Transverse colon (tissue), 4 donors: ENCODE results near the gene CALML6. TPM values are rescaled to one million over a fixed set of nuclear protein-coding genes. Genes with fewer than 3 reads are reported as not detected.

ENCODE experiments used
- DNase-seq: peaks from one replicate; pipeline ENCODE4 v3.0.0-alpha.2; 2019
- H3K27ac ChIP-seq, 4 donors: fragments of 200-600 bp; sonication (generic); 2 replicates each; pipeline ENCODE4 v1.5.1; 2016 to 2018; ENCODE audit warnings: inconsistent platforms in 4 of 4
- H3K27me3 ChIP-seq: fragments of 200-600 bp; sonication (generic); 2 replicates; pipeline ENCODE4 v1.5.1; 2017; ENCODE audit warnings: inconsistent platforms
- H3K36me3 ChIP-seq, 4 donors: fragments of 200-600 bp; sonication (generic); 2 replicates each; pipeline ENCODE4 v1.5.1; 2017 to 2019; ENCODE audit warnings: inconsistent platforms in 4 of 4
- H3K4me1 ChIP-seq, 4 donors: fragments of 200-600 bp; sonication (generic); 2 replicates each; pipeline ENCODE4 v1.5.1; 2017 to 2020; ENCODE audit warnings: inconsistent platforms in 4 of 4
- H3K4me3 ChIP-seq, 4 donors: fragments of 200-600 bp; sonication (generic); 1 replicate in 1 of 4; 2 replicates in 3 of 4; pipeline versions ENCODE4 v1.5.1 to v1.6.1; 2017 to 2019; ENCODE audit warnings: inconsistent platforms in 4 of 4
- H3K9me3 ChIP-seq, 2 donors: fragments of 200-600 bp; sonication (generic); 2 replicates each; pipeline ENCODE4 v1.5.1; 2017 to 2019; ENCODE audit warnings: inconsistent platforms in 2 of 2
- CTCF ChIP-seq, 5 experiments: fragments of 200-600 bp in 3 of 5; fragments of 450-650 bp in 2 of 5; sonication (generic) in 3 of 5; IDR thresholded peaks; 1 replicate in 2 of 5; 2 replicates in 3 of 5; pipeline ENCODE4 v1.5.1; 2016 to 2017; ENCODE audit warnings: antibody characterized with exemption in 5 of 5, inconsistent platforms in 3 of 5, mild to moderate bottlenecking in 2 of 5, moderate library complexity in 1 of 5
- EP300 ChIP-seq: sonication (generic); formaldehyde crosslinking; IDR thresholded peaks from one replicate; pipeline ENCODE4 v1.6.1; 2017; ENCODE audit warnings: antibody characterized with exemption, low read depth
- POLR2A ChIP-seq: fragments of 450-650 bp; IDR thresholded peaks from one replicate; pipeline ENCODE4 v1.6.1; 2016; ENCODE audit warnings: antibody characterized with exemption, mild to moderate bottlenecking, moderate library complexity
- POLR2AphosphoS5 ChIP-seq, 3 donors: sonication (generic); formaldehyde crosslinking; IDR thresholded peaks; one replicate each; pipeline ENCODE4 v1.6.1; 2016; ENCODE audit warnings: antibody characterized with exemption in 3 of 3
- WGBS, 2 donors: methylation state at CpG; one replicate each; pipeline ENCODE4 v1.1.5; 2018; ENCODE audit warnings: low coverage in 1 of 2; 5-methylcytosine and 5-hydroxymethylcytosine counted together
- in situ Hi-C, 4 donors: fragments of 200-750 bp; cut with MboI; loops; one replicate each; pipeline versions ENCODE4 v1.15.0 to v1.15.1; 2017; ENCODE audit warnings: low sequenced_read_pairs in 3 of 4, low pct_ligation_motif_present in 1 of 4, low pct_unique_long_range_greater_than_20kb in 1 of 4
- intact Hi-C: fragments of 100-400 bp; cut with DNase I; formaldehyde crosslinking; loops from one replicate; pipeline ENCODE4 v1.15.1; 2023; ENCODE audit warnings: low total_unique reads
- total RNA-seq, 4 donors: library from RNA; depleted of rRNA; stranded (reverse); fragments of >200 nt; gene quantifications; one replicate each; pipeline ENCODE4 v1.1.0, GENCODE V29; 2016

The CALML6 gene
- total RNA-seq, 4 donors from 2014 or later: 0.48 TPM; not detected in 3

GRCh38 chr1:1892763-1893120 is 22.3 kb upstream of the CALML6 start:
- DNase-seq: no peak
- intact Hi-C loops (no loop called here), in situ Hi-C loops (loop anchor here in 1 of 4 donors (25.0 kb wide), 1 partner anchor 130 kb away; no protein-coding TSS in a partner anchor)
- Histone ChIP-seq H3K9me3 (no peaks in the 10 kb centered on the region), H3K27me3 (no peaks in the 10 kb centered on the region), H3K27ac (peak overlapping the region; percentile 93 to 99 (median 97)), H3K4me1 (peaks cover 46 to 69% (median 61%) of the 10 kb centered on the region in 4 donors), H3K4me3 (peak overlapping the region in 2 of 4 donors; percentile 88 to 94), H3K36me3 (no peaks in the 10 kb centered on the region)
- TF ChIP-seq POLR2AphosphoS5 (IDR thresholded peaks at IDR 0.05) (no peak), EP300 (no peak), POLR2A (no peak), CTCF (IDR thresholded peaks at IDR 0.05) (no peak)
- 76% methylated on average over 7 of the region's 7 CpGs; no CpG with 5 or more reads in 1 of the 2 donors for WGBS, 2 donors

- Histone ChIP-seq H3K9me3 (no peaks in the 10 kb centered on the region), H3K4me3 (no peak overlapping the region), H3K27me3 (no peaks in the 10 kb centered on the region), H3K36me3 (no peaks in the 10 kb centered on the region), H3K4me1 (peaks cover 42 to 62% (median 55%) of the 10 kb centered on the region in 4 donors), H3K27ac (peak overlapping the region; percentile 93 to 99 (median 97))
- intact Hi-C loops (no loop called here), in situ Hi-C loops (loop anchor here in 1 of 4 donors (25.0 kb wide), 1 partner anchor 131 kb away; no protein-coding TSS in a partner anchor)
- DNase-seq: no peak
- TF ChIP-seq POLR2A: no peak
- WGBS, 2 donors: 87 to 89% methylated on average over 9 to 19 of the region's 19 CpGs
Observed at GRCh38 chr1:1893291-1893985, 21.6 kb upstream of the CALML6 start.

GRCh38 chr1:1893997-1894353 is 21.1 kb upstream of the CALML6 start:
- no peaks in the 10 kb centered on the region for H3K9me3 ChIP-seq
- no peak for DNase-seq
- peaks cover 37 to 56% (median 49%) of the 10 kb centered on the region in 4 donors for H3K4me1 ChIP-seq
- TF ChIP-seq CTCF (IDR thresholded peaks at IDR 0.05) (no peak), POLR2AphosphoS5 (IDR thresholded peaks at IDR 0.05) (peak in 1 of 3 donors; percentile 38)
- H3K4me3 ChIP-seq: no peak overlapping the region
- no peaks in the 10 kb centered on the region for H3K36me3 ChIP-seq
- in situ Hi-C loops (loop anchor here in 1 of 4 donors (25.0 kb wide), 1 partner anchor 132 kb away; no protein-coding TSS in a partner anchor), intact Hi-C loops (no loop called here)
- peak overlapping the region; percentile 93 to 99 (median 97) for H3K27ac ChIP-seq
- WGBS, 2 donors: 75% methylated on average over 2 of the region's 2 CpGs; no CpG with 5 or more reads in 1 of the 2 donors
- no peaks in the 10 kb centered on the region for H3K27me3 ChIP-seq

- Histone ChIP-seq H3K27me3 (no peaks in the 10 kb centered on the region), H3K27ac (peak overlapping the region; percentile 93 to 99 (median 97)), H3K36me3 (no peaks in the 10 kb centered on the region), H3K4me3 (no peak overlapping the region), H3K9me3 (no peaks in the 10 kb centered on the region), H3K4me1 (peaks cover 33 to 51% (median 44%) of the 10 kb centered on the region in 4 donors)
- DNase-seq: peak; percentile 87
- intact Hi-C loops (no loop called here), in situ Hi-C loops (loop anchor here in 1 of 4 donors (25.0 kb wide), 1 partner anchor 132 kb away; no protein-coding TSS in a partner anchor)
- TF ChIP-seq EP300: peak; percentile 26
- TF ChIP-seq POLR2AphosphoS5 (IDR thresholded peaks at IDR 0.05): peak; percentile 17 to 54 (median 49)
- TF ChIP-seq POLR2A: peak; percentile 53
- TF ChIP-seq CTCF (IDR thresholded peaks at IDR 0.05): no peak
- 18% methylated on average over 14 of the region's 14 CpGs; no CpG with 5 or more reads in 1 of the 2 donors for WGBS, 2 donors
Observed at GRCh38 chr1:1894354-1895059, 20.6 kb upstream of the CALML6 start.
